ENCODE data around the gene CDC42EP4. TPM values are rescaled to one million over a fixed set of nuclear protein-coding genes. Genes with fewer than 3 reads are reported as not detected.

The CDC42EP4 gene
- total RNA-seq, 4 donors from 2014 or later: 45.1 to 63.9 (median 52.9) TPM

DNA sequence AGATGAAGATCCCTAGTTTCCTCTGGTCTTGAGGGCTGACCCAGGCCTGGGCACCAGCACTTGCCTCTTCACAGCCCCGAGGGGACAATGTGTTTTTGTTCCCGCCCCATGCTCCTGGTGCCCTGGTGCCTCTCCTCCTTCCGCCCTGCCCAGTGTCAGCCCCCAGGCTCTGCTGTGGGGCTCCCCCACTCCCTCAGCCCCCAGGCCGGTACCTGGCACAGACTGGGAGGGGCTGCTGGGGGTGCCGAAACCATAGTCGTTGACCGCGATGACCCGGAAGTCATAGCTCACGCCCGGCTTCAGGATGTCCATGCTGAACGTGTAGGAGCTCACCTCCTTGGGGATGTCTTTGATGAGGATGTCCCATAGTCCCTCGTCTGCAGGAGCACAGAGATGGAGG is 40.5 kb upstream of the CDC42EP4 start:
- WGBS, 2 donors: 76 to 100% methylated on average over 1 to 5 of the region's 13 CpGs
- Histone ChIP-seq H3K27me3 (peaks cover 0 to 3% (median 0%) of the 10 kb centered on the region in 4 donors), H3K4me1 (peaks cover 12 to 54% (median 14%) of the 10 kb centered on the region in 3 donors), H3K4me3 (no peak overlapping the region), H3K9me3 (no peaks in the 10 kb centered on the region), H3K27ac (no peak overlapping the region), H3K36me3 (no peaks in the 10 kb centered on the region)
- no peak for TF ChIP-seq POLR2A (IDR thresholded peaks at IDR 0.05)
- TF ChIP-seq, protein P1, sequence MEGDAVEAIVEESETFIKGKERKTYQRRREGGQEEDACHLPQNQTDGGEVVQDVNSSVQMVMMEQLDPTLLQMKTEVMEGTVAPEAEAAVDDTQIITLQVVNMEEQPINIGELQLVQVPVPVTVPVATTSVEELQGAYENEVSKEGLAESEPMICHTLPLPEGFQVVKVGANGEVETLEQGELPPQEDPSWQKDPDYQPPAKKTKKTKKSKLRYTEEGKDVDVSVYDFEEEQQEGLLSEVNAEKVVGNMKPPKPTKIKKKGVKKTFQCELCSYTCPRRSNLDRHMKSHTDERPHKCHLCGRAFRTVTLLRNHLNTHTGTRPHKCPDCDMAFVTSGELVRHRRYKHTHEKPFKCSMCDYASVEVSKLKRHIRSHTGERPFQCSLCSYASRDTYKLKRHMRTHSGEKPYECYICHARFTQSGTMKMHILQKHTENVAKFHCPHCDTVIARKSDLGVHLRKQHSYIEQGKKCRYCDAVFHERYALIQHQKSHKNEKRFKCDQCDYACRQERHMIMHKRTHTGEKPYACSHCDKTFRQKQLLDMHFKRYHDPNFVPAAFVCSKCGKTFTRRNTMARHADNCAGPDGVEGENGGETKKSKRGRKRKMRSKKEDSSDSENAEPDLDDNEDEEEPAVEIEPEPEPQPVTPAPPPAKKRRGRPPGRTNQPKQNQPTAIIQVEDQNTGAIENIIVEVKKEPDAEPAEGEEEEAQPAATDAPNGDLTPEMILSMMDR (IDR thresholded peaks at IDR 0.05): no peak
- intact Hi-C loops (cut with DNase I): no loop called here
- DNase-seq: no peak

- WGBS, 2 donors: 57 to 73% methylated on average over 2 to 3 of the region's 3 CpGs
- TF ChIP-seq, protein P1 (IDR thresholded peaks at IDR 0.05): no peak
- no peak for TF ChIP-seq POLR2A (IDR thresholded peaks at IDR 0.05)
- DNase-seq: no peak
- peaks cover 0 to 3% (median 0%) of the 10 kb centered on the region in 4 donors for H3K27me3 ChIP-seq
- peaks cover 12 to 54% (median 12%) of the 10 kb centered on the region in 3 donors for H3K4me1 ChIP-seq
- no peaks in the 10 kb centered on the region for H3K36me3 ChIP-seq
- no peaks in the 10 kb centered on the region for H3K9me3 ChIP-seq
- no peak overlapping the region for H3K4me3 ChIP-seq
- no peak overlapping the region for H3K27ac ChIP-seq
- intact Hi-C loops (cut with DNase I): no loop called here
Observed at GRCh38 chr17:73351764-73352163, 40.0 kb upstream of the CDC42EP4 start.

- TF ChIP-seq, protein P1 (IDR thresholded peaks at IDR 0.05): no peak
- no peak for TF ChIP-seq POLR2A (IDR thresholded peaks at IDR 0.05)
- Histone ChIP-seq H3K9me3 (no peaks in the 10 kb centered on the region), H3K27me3 (peaks cover 0 to 3% (median 0%) of the 10 kb centered on the region in 4 donors), H3K36me3 (no peaks in the 10 kb centered on the region), H3K4me3 (no peak overlapping the region), H3K4me1 (peaks cover 3 to 45% (median 6%) of the 10 kb centered on the region in 3 donors), H3K27ac (no peak overlapping the region)
- intact Hi-C loops (cut with DNase I): no loop called here
- DNase-seq: no peak
- 92 to 93% methylated on average over 4 of the region's 5 CpGs for WGBS, 2 donors
Observed at GRCh38 chr17:73350864-73351263, 39.1 kb upstream of the CDC42EP4 start.

DNA sequence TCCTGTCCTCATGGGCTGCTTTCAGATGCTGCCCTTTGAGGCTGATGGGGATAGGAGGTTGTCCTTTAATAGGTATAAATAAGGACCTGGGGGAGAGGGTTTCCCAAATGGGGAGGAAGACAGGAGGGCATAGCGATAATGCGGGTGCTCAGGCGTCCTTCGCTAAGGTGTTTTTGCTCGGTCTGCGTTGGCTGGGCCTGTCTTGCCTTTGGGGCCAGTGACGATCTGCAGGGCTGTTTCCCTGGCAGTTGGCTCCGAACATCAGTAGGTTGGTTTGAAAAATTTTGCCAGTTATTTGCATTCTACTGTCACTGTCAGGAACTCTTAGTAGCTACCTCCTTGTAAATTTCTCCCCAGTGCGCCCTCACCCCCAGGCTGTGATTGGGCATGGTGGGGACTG is 37.8 kb upstream of the CDC42EP4 start:
- intact Hi-C loops (cut with DNase I): no loop called here
- no peaks in the 10 kb centered on the region for H3K36me3 ChIP-seq
- 92 to 98% methylated on average over 9 of the region's 9 CpGs for WGBS, 2 donors
- H3K4me1 ChIP-seq: peaks cover 0 to 33% (median 6%) of the 10 kb centered on the region in 3 donors
- no peak for TF ChIP-seq POLR2A (IDR thresholded peaks at IDR 0.05)
- TF ChIP-seq, protein P1 (IDR thresholded peaks at IDR 0.05): no peak
- peaks cover 0 to 3% (median 0%) of the 10 kb centered on the region in 4 donors for H3K27me3 ChIP-seq
- H3K9me3 ChIP-seq: no peaks in the 10 kb centered on the region
- H3K27ac ChIP-seq: peak overlapping the region; percentile 33 to 74 (median 54)
- no peak for DNase-seq
- no peak overlapping the region for H3K4me3 ChIP-seq

GRCh38 chr17:73349138-73349537 is 37.3 kb upstream of the CDC42EP4 start:
- WGBS, 2 donors: 49% methylated on average over 3 of the region's 6 CpGs; no CpG with 5 or more reads in 1 of the 2 donors
- Histone ChIP-seq H3K36me3 (no peaks in the 10 kb centered on the region), H3K27me3 (peaks cover 0 to 3% (median 0%) of the 10 kb centered on the region in 4 donors), H3K4me3 (no peak overlapping the region), H3K4me1 (peaks cover 0 to 33% (median 6%) of the 10 kb centered on the region in 3 donors), H3K9me3 (no peaks in the 10 kb centered on the region), H3K27ac (peak overlapping the region; percentile 33 to 74 (median 54))
- intact Hi-C loops (cut with DNase I): no loop called here
- no peak for DNase-seq
- TF ChIP-seq, protein P1 (IDR thresholded peaks at IDR 0.05): no peak
- no peak for TF ChIP-seq POLR2A (IDR thresholded peaks at IDR 0.05)
